HG03064 (cell line): ENCODE results near the gene ALDH5A1.

Source experiments
- ATAC-seq: cut with Tn5 transposase; IDR thresholded peaks from one replicate; pipeline ENCODE4 v1.9.1; 2021; ENCODE audit warnings: low read depth; ENCODE audit not compliant: unreplicated experiment

ALDH5A1 gene

GRCh38 chr6:24564081-24564480 lies 69.3 kb downstream of the ALDH5A1 start:
- no peak for ATAC-seq

- ATAC-seq: no peak
These were observed 70.4 kb downstream of the ALDH5A1 start for GRCh38 chr6:24565196-24565595.

GRCh38 chr6:24566020-24566767 lies 71.4 kb downstream of the ALDH5A1 start:
- no peak for ATAC-seq

- ATAC-seq: no peak
These were observed 73.9 kb downstream of the ALDH5A1 start for GRCh38 chr6:24568683-24569082.

GRCh38 chr6:24569811-24570210 lies 75.0 kb downstream of the ALDH5A1 start:
- no peak for ATAC-seq

- ATAC-seq: no peak
These were observed 76.6 kb downstream of the ALDH5A1 start for GRCh38 chr6:24571361-24571760.

- ATAC-seq: no peak
These were observed 80.0 kb downstream of the ALDH5A1 start for GRCh38 chr6:24574809-24575208.

- ATAC-seq: no peak
These were observed 81.7 kb downstream of the ALDH5A1 start for GRCh38 chr6:24576447-24576846.

GRCh38 chr6:24581084-24581669 lies 86.4 kb downstream of the ALDH5A1 start:
- no peak for ATAC-seq

GRCh38 chr6:24583463-24584381 lies 89.0 kb downstream of the ALDH5A1 start:
- peak; percentile 58 for ATAC-seq

GRCh38 chr6:24584382-24584720 lies 89.6 kb downstream of the ALDH5A1 start:
- no peak for ATAC-seq
